ENCODE data around the gene ARL10. TPM values are rescaled to one million over a fixed set of nuclear protein-coding genes. Genes with fewer than 3 reads are reported as not detected.

ARL10 gene
- total RNA-seq, 1 experiment from 2014 or later: 3.8 TPM

DNA sequence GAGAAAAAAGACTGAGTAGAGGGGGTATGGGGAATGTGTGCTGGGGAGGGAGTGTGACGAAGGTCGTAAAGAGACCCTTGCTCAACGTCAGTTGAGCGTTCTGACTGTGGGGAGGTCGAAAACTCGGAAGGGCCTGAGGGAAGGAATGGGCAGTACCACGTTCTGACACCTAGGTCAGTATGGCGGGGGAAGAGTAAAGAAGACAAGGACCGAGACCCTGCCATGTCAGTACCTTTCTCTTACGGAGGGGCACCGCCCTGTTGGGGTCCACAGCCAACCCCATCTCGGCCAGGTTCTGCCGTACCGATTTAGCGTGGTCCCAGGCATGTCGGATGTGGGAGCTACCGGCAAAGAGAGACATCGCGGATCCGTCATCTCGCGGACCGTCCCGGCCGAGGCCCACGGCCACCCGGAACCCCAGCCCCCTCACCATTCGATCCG is 22.7 kb downstream of the ARL10 start:
- H3K27me3 Mint-ChIP-seq (ENCODE audit: unreplicated experiment): no peaks in the 10 kb centered on the region
- H3K9me3 Mint-ChIP-seq (ENCODE audit: low read depth, unreplicated experiment): no peaks in the 10 kb centered on the region
- no TSS peak for BruUV-seq (replicated peaks)
- H3K36me3 Mint-ChIP-seq (ENCODE audit: insufficient read depth, unreplicated experiment): peaks cover 62% of the 10 kb centered on the region
- peak overlapping the region; percentile 94 for H3K27ac Mint-ChIP-seq (ENCODE audit: unreplicated experiment)
- CTCF ChIA-PET: interaction anchor here (0.7 to 1.7 kb wide), 5 partner anchors 12 to 658 kb away, joined by 3 to 5 read pairs (median 4); no protein-coding TSS in a partner anchor
- intact Hi-C loops (cut with micrococcal nuclease; ENCODE audit: unreplicated experiment): no loop called here
- no peak for DNase-seq
- peak overlapping the region; percentile 85 for H3K4me3 Mint-ChIP-seq (ENCODE audit: low read depth, unreplicated experiment)
- TF ChIP-seq, protein P1, sequence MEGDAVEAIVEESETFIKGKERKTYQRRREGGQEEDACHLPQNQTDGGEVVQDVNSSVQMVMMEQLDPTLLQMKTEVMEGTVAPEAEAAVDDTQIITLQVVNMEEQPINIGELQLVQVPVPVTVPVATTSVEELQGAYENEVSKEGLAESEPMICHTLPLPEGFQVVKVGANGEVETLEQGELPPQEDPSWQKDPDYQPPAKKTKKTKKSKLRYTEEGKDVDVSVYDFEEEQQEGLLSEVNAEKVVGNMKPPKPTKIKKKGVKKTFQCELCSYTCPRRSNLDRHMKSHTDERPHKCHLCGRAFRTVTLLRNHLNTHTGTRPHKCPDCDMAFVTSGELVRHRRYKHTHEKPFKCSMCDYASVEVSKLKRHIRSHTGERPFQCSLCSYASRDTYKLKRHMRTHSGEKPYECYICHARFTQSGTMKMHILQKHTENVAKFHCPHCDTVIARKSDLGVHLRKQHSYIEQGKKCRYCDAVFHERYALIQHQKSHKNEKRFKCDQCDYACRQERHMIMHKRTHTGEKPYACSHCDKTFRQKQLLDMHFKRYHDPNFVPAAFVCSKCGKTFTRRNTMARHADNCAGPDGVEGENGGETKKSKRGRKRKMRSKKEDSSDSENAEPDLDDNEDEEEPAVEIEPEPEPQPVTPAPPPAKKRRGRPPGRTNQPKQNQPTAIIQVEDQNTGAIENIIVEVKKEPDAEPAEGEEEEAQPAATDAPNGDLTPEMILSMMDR (IDR thresholded peaks at IDR 0.05; ENCODE audit: unreplicated experiment): no peak
- peaks cover 23% of the 10 kb centered on the region for H3K4me1 Mint-ChIP-seq (ENCODE audit: low read depth, unreplicated experiment)

DNA sequence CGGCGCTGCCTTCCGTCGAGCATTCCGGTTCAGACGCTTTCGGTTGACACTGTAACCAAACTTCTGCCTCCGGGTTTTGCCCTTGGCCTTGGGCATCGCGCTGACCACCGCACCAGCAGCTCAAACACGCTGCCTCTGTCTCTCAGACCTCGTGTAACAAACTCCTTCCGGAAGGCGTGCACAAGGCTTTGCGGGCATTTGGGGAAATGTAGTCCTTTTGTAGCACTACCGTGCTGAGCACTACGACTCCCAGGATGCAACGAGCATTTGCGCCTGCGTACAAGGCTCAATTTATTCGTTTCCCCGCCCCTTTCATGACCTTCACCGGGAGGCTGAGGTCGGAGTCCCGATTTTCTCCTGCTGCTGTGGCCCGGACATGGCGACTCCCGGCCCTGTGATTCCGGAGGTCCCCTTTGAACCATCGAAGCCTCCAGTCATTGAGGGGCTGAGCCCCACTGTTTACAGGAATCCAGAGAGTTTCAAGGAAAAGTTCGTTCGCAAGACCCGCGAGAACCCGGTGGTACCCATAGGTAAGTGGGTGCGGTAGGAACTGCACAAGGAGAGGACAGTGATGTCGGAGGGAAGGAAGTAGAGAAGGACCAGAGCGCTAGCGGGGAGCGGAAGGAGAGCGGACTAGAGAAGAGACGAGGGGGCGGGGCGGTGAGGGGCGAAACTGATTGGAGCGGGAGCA is 23.3 kb downstream of the ARL10 start, which contains the start of the genes HIGD2A and NOP16:
Gene HIGD2A, plus strand, starts transcription at position 308 of the 691 bp plus-strand sequence. Its CDS starts 69 bp downstream, at position 377.
Gene NOP16, minus strand, starts transcription at position 155 of the 691 bp plus-strand sequence. Its CDS starts 59 bp downstream, at position 96.
- CTCF ChIA-PET: interaction anchor here (0.5 to 1.7 kb wide), 6 partner anchors 12 to 1027 kb away, joined by 3 to 5 read pairs (median 4); no protein-coding TSS in a partner anchor

DNA sequence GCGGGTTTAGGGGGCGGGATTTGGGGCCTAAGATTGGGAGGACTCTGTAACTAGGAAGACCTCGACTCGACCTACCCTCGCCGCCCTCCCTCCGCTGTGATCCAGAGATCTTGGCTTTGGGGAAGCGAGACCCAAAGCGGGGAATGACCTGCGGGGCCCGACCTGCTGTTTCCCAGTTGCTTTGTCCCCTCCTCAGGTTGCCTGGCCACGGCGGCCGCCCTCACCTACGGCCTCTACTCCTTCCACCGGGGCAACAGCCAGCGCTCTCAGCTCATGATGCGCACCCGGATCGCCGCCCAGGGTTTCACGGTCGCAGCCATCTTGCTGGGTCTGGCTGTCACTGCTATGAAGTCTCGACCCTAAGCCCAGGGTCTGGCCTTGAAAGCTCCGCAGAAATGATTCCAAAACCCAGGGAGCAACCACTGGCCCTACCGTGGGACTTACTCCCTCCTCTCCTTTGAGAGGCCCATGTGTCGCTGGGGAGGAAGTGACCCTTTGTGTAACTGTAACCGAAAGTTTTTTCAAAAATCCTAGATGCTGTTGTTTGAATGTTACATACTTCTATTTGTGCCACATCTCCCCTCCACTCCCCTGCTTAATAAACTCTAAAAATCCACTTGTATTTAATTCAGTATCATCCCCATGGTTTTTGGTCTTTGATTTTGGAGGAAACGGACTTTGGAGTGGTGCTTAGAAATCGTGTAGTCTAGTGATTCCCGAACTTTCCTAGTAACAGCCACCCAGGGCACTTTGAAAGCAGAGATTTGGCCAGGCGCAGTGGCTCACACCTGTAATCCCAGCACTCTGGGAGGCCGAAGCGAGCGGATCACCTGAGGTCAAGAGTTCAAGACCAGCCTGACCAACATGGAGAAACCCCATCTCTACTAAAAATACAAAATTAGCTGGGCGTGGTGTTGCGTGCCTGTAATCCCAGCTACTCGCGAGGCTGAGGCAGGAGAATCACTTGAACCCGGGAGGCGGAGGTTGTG is 24.1 kb downstream of the ARL10 start:
- Mint-ChIP-seq H3K27me3 (ENCODE audit: unreplicated experiment) (no peaks in the 10 kb centered on the region), H3K9me3 (ENCODE audit: low read depth, unreplicated experiment) (no peaks in the 10 kb centered on the region), H3K27ac (ENCODE audit: unreplicated experiment) (peak overlapping the region; percentile 94), H3K4me3 (ENCODE audit: low read depth, unreplicated experiment) (peak overlapping the region; percentile 85), H3K4me1 (ENCODE audit: low read depth, unreplicated experiment) (peaks cover 23% of the 10 kb centered on the region), H3K36me3 (ENCODE audit: insufficient read depth, unreplicated experiment) (peaks cover 62% of the 10 kb centered on the region)
- BruUV-seq (replicated peaks): TSS peak; percentile 98
- TF ChIP-seq, protein P1 (IDR thresholded peaks at IDR 0.05; ENCODE audit: unreplicated experiment): no peak
- intact Hi-C loops (cut with micrococcal nuclease; ENCODE audit: unreplicated experiment): no loop called here
- no peak for DNase-seq
- CTCF ChIA-PET: interaction anchor here (0.5 to 1.7 kb wide), 5 partner anchors 11 to 1026 kb away, joined by 3 to 5 read pairs (median 4); no protein-coding TSS in a partner anchor

More for the DNA sequence above, 23.3 kb downstream of the ARL10 start, which contains the start of the genes HIGD2A and NOP16:
- TF ChIP-seq, protein P1 (IDR thresholded peaks at IDR 0.05; ENCODE audit: unreplicated experiment): no peak
- peak; percentile 99 for DNase-seq
- H3K4me1 Mint-ChIP-seq (ENCODE audit: low read depth, unreplicated experiment): peaks cover 23% of the 10 kb centered on the region
- H3K27me3 Mint-ChIP-seq (ENCODE audit: unreplicated experiment): no peaks in the 10 kb centered on the region
- no TSS peak for BruUV-seq (replicated peaks)
- peaks cover 62% of the 10 kb centered on the region for H3K36me3 Mint-ChIP-seq (ENCODE audit: insufficient read depth, unreplicated experiment)
- intact Hi-C loops (cut with micrococcal nuclease; ENCODE audit: unreplicated experiment): no loop called here
- H3K27ac Mint-ChIP-seq (ENCODE audit: unreplicated experiment): peak within 1 kb of the TSS; percentile 94
- H3K9me3 Mint-ChIP-seq (ENCODE audit: low read depth, unreplicated experiment): no peaks in the 10 kb centered on the region
- H3K4me3 Mint-ChIP-seq (ENCODE audit: low read depth, unreplicated experiment): peak within 1 kb of the TSS; percentile 85

DNA sequence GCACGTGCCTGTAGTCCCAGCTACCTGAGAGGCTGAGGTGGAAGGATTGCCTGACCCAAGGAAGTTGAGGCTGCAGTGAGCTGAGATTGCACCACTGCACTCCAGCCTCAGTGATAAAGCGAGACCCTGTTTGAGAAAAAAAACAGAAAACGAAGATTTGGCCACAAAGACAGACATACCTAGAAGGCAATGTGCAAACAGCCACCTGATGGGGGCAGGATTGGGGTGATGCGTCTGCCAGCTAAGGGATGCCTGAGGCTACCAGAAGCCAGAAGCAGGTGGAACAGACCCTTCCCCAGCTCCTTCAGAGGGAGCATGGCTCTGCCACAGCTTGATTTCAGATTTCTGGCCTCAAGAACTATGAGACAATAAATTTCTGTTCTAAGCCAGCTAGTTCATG is 26.2 kb downstream of the ARL10 start:
- DNase-seq: no peak
- intact Hi-C loops (cut with micrococcal nuclease; ENCODE audit: unreplicated experiment): no loop called here
- no peak overlapping the region for H3K4me3 Mint-ChIP-seq (ENCODE audit: low read depth, unreplicated experiment)
- BruUV-seq (replicated peaks): no TSS peak
- no peaks in the 10 kb centered on the region for H3K27me3 Mint-ChIP-seq (ENCODE audit: unreplicated experiment)
- TF ChIP-seq, protein P1 (IDR thresholded peaks at IDR 0.05; ENCODE audit: unreplicated experiment): no peak
- no peak overlapping the region for H3K27ac Mint-ChIP-seq (ENCODE audit: unreplicated experiment)
- no peaks in the 10 kb centered on the region for H3K9me3 Mint-ChIP-seq (ENCODE audit: low read depth, unreplicated experiment)
- CTCF ChIA-PET: no interaction called here
- peaks cover 12% of the 10 kb centered on the region for H3K4me1 Mint-ChIP-seq (ENCODE audit: low read depth, unreplicated experiment)
- peaks cover 51% of the 10 kb centered on the region for H3K36me3 Mint-ChIP-seq (ENCODE audit: insufficient read depth, unreplicated experiment)
